Natural killer cell (primary cell): ENCODE data around the gene DSCAML1. TPM values are rescaled to one million over a fixed set of nuclear protein-coding genes. Genes with fewer than 3 reads are reported as not detected.

Source experiments
- ATAC-seq, 3 donors: fragments of 150-1000 bp in 2 of 3; fragments of 200-7000 bp in 1 of 3; cut with Tn5 transposase; 1 replicate in 1 of 3; 2 replicates in 2 of 3; pipeline ENCODE4 v1.10.0; 2021; ENCODE audit warnings: mild to moderate bottlenecking in 2 of 3, moderate library complexity in 2 of 3
- DNase-seq, 2 donors: peaks; one replicate each; pipeline versions ENCODE4 v3.0.0 to v3.0.0-alpha.2; 2013 to 2021; ENCODE audit warnings: mixed read lengths in 1 of 2
- H3K27ac ChIP-seq: one replicate; pipeline ENCODE4 v1.5.1; 2013; ENCODE audit warnings: mild to moderate bottlenecking, low read length
- H3K27me3 ChIP-seq: one replicate; pipeline ENCODE4 v1.6.1; 2013; ENCODE audit warnings: low read length; ENCODE audit not compliant: control insufficient read depth, insufficient read depth
- H3K36me3 ChIP-seq: one replicate; pipeline ENCODE4 v1.6.1; 2013; ENCODE audit warnings: low read length; ENCODE audit not compliant: control insufficient read depth, insufficient read depth
- H3K4me1 ChIP-seq: one replicate; pipeline ENCODE4 v1.6.1; 2013; ENCODE audit warnings: low read length; ENCODE audit not compliant: control insufficient read depth, insufficient read depth
- H3K4me3 ChIP-seq: one replicate; pipeline ENCODE4 v1.5.1; 2013; ENCODE audit warnings: low read length
- H3K9me3 ChIP-seq: one replicate; pipeline ENCODE4 v1.6.1; 2013; ENCODE audit warnings: low read length; ENCODE audit not compliant: control insufficient read depth, insufficient read depth
- H3K27ac Mint-ChIP-seq, 2 donors: one replicate each; pipeline ENCODE4 v1.8.0; 2022; ENCODE audit warnings: mild to moderate bottlenecking in 2 of 2, mixed read lengths in 2 of 2, moderate library complexity in 1 of 2
- H3K27me3 Mint-ChIP-seq, 2 donors: one replicate each; pipeline ENCODE4 v1.8.0; 2022; ENCODE audit warnings: low read depth in 2 of 2, mixed read lengths in 2 of 2
- H3K36me3 Mint-ChIP-seq: one replicate; pipeline ENCODE4 v1.8.0; 2022; ENCODE audit warnings: mixed read lengths
- H3K4me1 Mint-ChIP-seq, 2 donors: one replicate each; pipeline ENCODE4 v1.8.0; 2022; ENCODE audit warnings: mixed read lengths in 2 of 2
- H3K4me3 Mint-ChIP-seq: one replicate; pipeline ENCODE4 v1.8.0; 2022; ENCODE audit warnings: mild to moderate bottlenecking, moderate library complexity, mixed read lengths
- H3K9me3 Mint-ChIP-seq, 2 donors: one replicate each; pipeline ENCODE4 v1.8.0; 2022; ENCODE audit warnings: mixed read lengths in 2 of 2
- CTCF ChIP-seq: fragments of 200-600 bp; IDR thresholded peaks from one replicate; pipeline ENCODE4 v1.8.0; 2022; ENCODE audit warnings: antibody characterized with exemption
- WGBS: methylation state at CpG from one replicate; pipeline ENCODE4 v1.1.7; 2013; ENCODE audit warnings: missing lambda C conversion rate; ENCODE audit not compliant: insufficient coverage; 5-methylcytosine and 5-hydroxymethylcytosine counted together
- intact Hi-C: fragments of 100-400 bp; cut with micrococcal nuclease; formaldehyde crosslinking; loops from one replicate; pipeline ENCODE4 v1.14.2; 2022
- total RNA-seq, 4 donors: library from RNA; stranded (reverse); fragments of 120-200 nt in 1 of 4; gene quantifications; one replicate each; pipeline versions ENCODE4 v1.2.3 to v1.2.4, GENCODE V29; 2013 to 2022

DSCAML1 gene
- total RNA-seq, 3 donors from 2014 or later (not counting 1 experiment from before 2014, with no cell fraction given), result 0.66 TPM; not detected in 2

- Histone ChIP-seq H3K4me3 (no peak overlapping the region), H3K27me3 (peaks cover 4% of the 10 kb centered on the region), H3K36me3 (no peaks in the 10 kb centered on the region), H3K27ac (no peak overlapping the region), H3K9me3 (no peaks in the 10 kb centered on the region), H3K4me1 (no peaks in the 10 kb centered on the region)
- Mint-ChIP-seq H3K27me3 (peaks cover 7 to 29% of the 10 kb centered on the region in 2 donors), H3K4me1 (no peaks in the 10 kb centered on the region), H3K27ac (no peak overlapping the region), H3K9me3 (no peaks in the 10 kb centered on the region), H3K36me3 (no peaks in the 10 kb centered on the region), H3K4me3 (no peak overlapping the region)
- ATAC-seq (no peak), DNase-seq (no peak)
- no peak for TF ChIP-seq CTCF
- intact Hi-C loops, result no loop called here
- WGBS, result 84% methylated on average over 6 of the region's 6 CpGs
Measured at GRCh38 chr11:117490911-117491310, 306.1 kb downstream of the DSCAML1 start.

DNA sequence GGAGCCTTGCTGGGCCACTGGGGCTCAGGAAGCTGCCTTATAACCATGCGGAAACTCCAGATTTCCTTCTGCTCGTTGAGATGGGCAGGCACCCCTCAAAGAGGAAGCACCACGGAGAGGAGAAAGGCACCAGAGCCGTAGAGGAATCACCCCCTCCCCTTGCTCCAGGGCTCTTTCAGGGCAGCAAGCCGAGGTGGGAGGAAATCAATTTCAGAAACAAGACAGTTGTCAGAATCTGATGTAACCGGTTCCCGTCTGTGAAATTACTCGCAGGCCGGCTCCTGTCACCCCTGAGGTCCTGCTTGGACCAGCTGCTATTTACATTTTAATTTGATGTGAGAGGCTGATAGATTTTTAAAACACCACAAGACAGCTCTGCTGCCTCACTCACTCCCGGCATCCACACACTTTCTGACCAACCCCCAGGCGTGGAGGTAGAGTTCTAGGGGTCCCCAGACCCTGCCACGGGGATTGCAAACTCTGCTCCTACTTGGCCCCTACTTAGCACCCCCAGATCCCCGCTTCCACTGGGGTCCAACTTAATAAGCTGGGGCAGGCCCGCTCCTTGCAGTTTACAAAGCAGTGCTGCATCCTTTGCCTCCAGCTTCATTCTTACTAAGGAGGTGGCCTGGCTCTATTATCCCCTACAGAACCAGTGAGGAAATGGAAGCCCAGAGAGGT lies 306.9 kb downstream of the DSCAML1 start:
- no peaks in the 10 kb centered on the region for H3K9me3 ChIP-seq
- Mint-ChIP-seq H3K36me3 (no peaks in the 10 kb centered on the region), H3K4me1 (no peaks in the 10 kb centered on the region), H3K9me3 (no peaks in the 10 kb centered on the region), H3K4me3 (no peak overlapping the region), H3K27me3 (peaks cover 7 to 28% of the 10 kb centered on the region in 2 donors), H3K27ac (no peak overlapping the region)
- peaks cover 4% of the 10 kb centered on the region for H3K27me3 ChIP-seq
- H3K27ac ChIP-seq, result no peak overlapping the region
- no peaks in the 10 kb centered on the region for H3K36me3 ChIP-seq
- no peak overlapping the region for H3K4me3 ChIP-seq
- DNase-seq (no peak), ATAC-seq (no peak)
- no peaks in the 10 kb centered on the region for H3K4me1 ChIP-seq
- intact Hi-C loops, result no loop called here
- 19% methylated on average over 14 of the region's 14 CpGs for WGBS
- TF ChIP-seq CTCF, result no peak

- no peak for TF ChIP-seq CTCF
- intact Hi-C loops, result no loop called here
- Histone ChIP-seq H3K27ac (no peak overlapping the region), H3K4me3 (no peak overlapping the region), H3K27me3 (peaks cover 4% of the 10 kb centered on the region), H3K9me3 (no peaks in the 10 kb centered on the region), H3K4me1 (no peaks in the 10 kb centered on the region), H3K36me3 (no peaks in the 10 kb centered on the region)
- no peak for ATAC-seq
- Mint-ChIP-seq H3K9me3 (no peaks in the 10 kb centered on the region), H3K36me3 (no peaks in the 10 kb centered on the region), H3K27ac (no peak overlapping the region), H3K27me3 (peaks cover 7 to 28% of the 10 kb centered on the region in 2 donors), H3K4me1 (no peaks in the 10 kb centered on the region), H3K4me3 (no peak overlapping the region)
- DNase-seq, result no peak
- 62% methylated on average over 13 of the region's 14 CpGs for WGBS
Measured at GRCh38 chr11:117488996-117489952, 307.7 kb downstream of the DSCAML1 start.
